Endothelial cell of umbilical vein (primary cell): ENCODE measurements around the gene ZNF428. TPM values are rescaled to one million over a fixed set of nuclear protein-coding genes. Genes with fewer than 3 reads are reported as not detected.

ENCODE experiments used
- BruUV-seq: library from RNA; stranded (reverse); fragments of 400-500 nt; replicated peaks from 2 replicates; lab custom pipeline; 2021; lab: Mats Ljungman, UMichigan
- CTCF ChIA-PET: fragments of 300-600, 350-600 bp; sonication (Branson Sonifier 250); formaldehyde crosslinking; loops from one replicate; lab custom pipeline; 2021; ENCODE audit warnings: antibody characterized with exemption, inconsistent platforms; lab: Charles Lee
- POLR2A ChIA-PET: fragments of 300-600, 350-600 bp; sonication (Branson Sonifier 250); formaldehyde crosslinking; loops from one replicate; lab custom pipeline; 2021; ENCODE audit warnings: antibody characterized with exemption, inconsistent platforms; lab: Charles Lee
- DNase-seq: peaks from one replicate; pipeline ENCODE4 v3.0.0-alpha.2; 2011; ENCODE audit warnings: low read depth, low spot score
- FAIRE-seq: peaks from 2 replicates; lab custom pipeline; 2011; peaks lifted over from hg19 to GRCh38; lab: Jason Lieb, UNC
- H2AFZ ChIP-seq: 2 replicates; pipeline ENCODE4 v1.6.0; 2012; ENCODE audit warnings: low read depth, low read length, control low read depth, inconsistent platforms
- H3K27ac ChIP-seq: 2 replicates; pipeline ENCODE4 v1.5.1; 2011; ENCODE audit warnings: low read depth, mild to moderate bottlenecking, control low read depth, low read length, moderate library complexity; ENCODE audit not compliant: insufficient read depth
- H3K27me3 ChIP-seq, 2 experiments: 2 replicates each; pipeline versions ENCODE4 v1.6.0 to v1.6.1; 2011; ENCODE audit warnings: low read length in 2 of 2, mixed read lengths in 1 of 2; ENCODE audit not compliant: control insufficient read depth in 2 of 2, insufficient read depth in 2 of 2
- H3K36me3 ChIP-seq, 2 experiments: 2 replicates in 1 of 2; 3 replicates in 1 of 2; pipeline ENCODE4 v1.5.1; 2011; ENCODE audit warnings: low read length in 2 of 2, mild to moderate bottlenecking in 1 of 2, moderate library complexity in 1 of 2; ENCODE audit not compliant: control insufficient read depth in 2 of 2, insufficient read depth in 2 of 2; ENCODE audit errors: extremely low read depth in 1 of 2
- H3K4me1 ChIP-seq: 3 replicates; pipeline ENCODE4 v1.5.1; 2011; ENCODE audit warnings: mild to moderate bottlenecking, low read length; ENCODE audit not compliant: control insufficient read depth, insufficient read depth; ENCODE audit errors: extremely low read depth
- H3K4me2 ChIP-seq: 2 replicates; pipeline ENCODE4 v1.6.1; 2011; ENCODE audit warnings: low read length, control low read depth, mixed read lengths; ENCODE audit not compliant: insufficient read depth
- H3K4me3 ChIP-seq, 3 experiments: fragments of 200-600 bp in 1 of 3; sonication (generic), shearing (Covaris generic) in 1 of 3; replicated peaks in 1 of 3; 2 replicates each; pipeline ENCODE4 v1.5.1; 2011 to 2016; ENCODE audit warnings: control low read depth in 3 of 3, low read length in 3 of 3, mild to moderate bottlenecking in 2 of 3, inconsistent platforms in 1 of 3, low read depth in 1 of 3, moderate library complexity in 1 of 3; ENCODE audit not compliant: insufficient read depth in 1 of 3
- H3K79me2 ChIP-seq: 2 replicates; pipeline ENCODE4 v1.6.0; 2012; ENCODE audit warnings: low read length, inconsistent platforms; ENCODE audit not compliant: control insufficient read depth, insufficient read depth
- H3K9ac ChIP-seq: replicated peaks from 2 replicates; pipeline ENCODE3; 2011; ENCODE audit warnings: low read length, control low read depth; ENCODE audit not compliant: insufficient read depth; ENCODE audit errors: extremely low read depth
- H3K9me1 ChIP-seq: replicated peaks from 3 replicates; pipeline ENCODE4 v1.6.0; 2011; ENCODE audit warnings: mild to moderate bottlenecking, low read length; ENCODE audit not compliant: control insufficient read depth, insufficient read depth; ENCODE audit errors: extremely low read depth
- H3K9me3 ChIP-seq: replicated peaks from 2 replicates; pipeline ENCODE4 v1.5.1; 2012; ENCODE audit warnings: low read length, inconsistent platforms; ENCODE audit not compliant: control insufficient read depth, insufficient read depth
- H4K20me1 ChIP-seq: replicated peaks from 2 replicates; pipeline ENCODE3; 2011; ENCODE audit warnings: mild to moderate bottlenecking, low read length; ENCODE audit not compliant: control insufficient read depth, insufficient read depth; ENCODE audit errors: extremely low read depth
- EZH2 ChIP-seq: IDR thresholded peaks from 2 replicates; pipeline ENCODE4 v1.6.1; 2012; ENCODE audit warnings: borderline replicate concordance, low read depth, mild to moderate bottlenecking, moderate library complexity, low read length, inconsistent platforms; ENCODE audit not compliant: severe bottlenecking
- FOS ChIP-seq: IDR thresholded peaks from 2 replicates; pipeline ENCODE4 v1.6.1; 2011; ENCODE audit warnings: mild to moderate bottlenecking, low read length, moderate library complexity, borderline replicate concordance; ENCODE audit not compliant: insufficient read depth
- GATA2 ChIP-seq: IDR thresholded peaks from 2 replicates; pipeline ENCODE4 v1.7.0; 2011; ENCODE audit warnings: low read depth, mild to moderate bottlenecking, moderate library complexity, mixed read lengths, low read length; ENCODE audit not compliant: insufficient read length, insufficient read depth
- JUN ChIP-seq: IDR thresholded peaks from 2 replicates; pipeline ENCODE4 v1.6.1; 2011; ENCODE audit warnings: borderline replicate concordance, low read depth; ENCODE audit not compliant: insufficient read length, insufficient read depth
- MAX ChIP-seq: IDR thresholded peaks from 2 replicates; pipeline ENCODE4 v1.6.1; 2011; ENCODE audit not compliant: insufficient read depth, insufficient read length
- MYC ChIP-seq: IDR thresholded peaks from one replicate; pipeline ENCODE4 v1.6.1; 2011; ENCODE audit warnings: mild to moderate bottlenecking, low read depth, low read length
- POLR2A ChIP-seq: IDR thresholded peaks from 2 replicates; pipeline ENCODE4 v1.6.1; 2012; ENCODE audit warnings: low read depth, mild to moderate bottlenecking, control low read depth, low read length
- POLR2AphosphoS5 ChIP-seq: IDR thresholded peaks from 2 replicates; pipeline ENCODE4 v1.6.1; 2012; ENCODE audit warnings: low read depth, mild to moderate bottlenecking, control low read depth, low read length, moderate library complexity; ENCODE audit not compliant: insufficient read depth
- dilution Hi-C: fragments of 300-500 bp; cut with MboI; formaldehyde crosslinking; loops from one replicate; pipeline ENCODE4 v1.15.0; 2019; ENCODE audit warnings: low sequenced_read_pairs; ENCODE audit not compliant: extremely low pct_ligation_motif_present
- intact Hi-C: fragments of 100-400 bp; cut with micrococcal nuclease; formaldehyde crosslinking; loops from one replicate; pipeline ENCODE4 v1.10.0; 2022
- polyA plus RNA-seq, 4 experiments: library from polyadenylated mRNA; depleted of rRNA in 3 of 4; stranded (reverse) in 3 of 4; unstranded in 1 of 4; fragments of >200 nt; gene quantifications; 2 replicates each; pipeline versions ENCODE4 v1.2.1 to v1.2.3, GENCODE V29; 2011 to 2012; ENCODE audit warnings: missing spikeins in 1 of 4
- total RNA-seq: library from RNA; stranded (reverse); gene quantifications from 2 replicates; pipeline ENCODE4 v1.2.3, GENCODE V29; 2021
- TF ChIP-seq, protein P1 (sequence below), 2 donors: IDR thresholded peaks; 1 replicate in 1 of 2; 2 replicates in 1 of 2; pipeline ENCODE4 v1.5.1; 2011; ENCODE audit warnings: low read length in 2 of 2, mild to moderate bottlenecking in 2 of 2, moderate library complexity in 2 of 2, control low read depth in 1 of 2, inconsistent platforms in 1 of 2, low read depth in 1 of 2; ENCODE audit not compliant: insufficient read depth in 1 of 2; ENCODE audit errors: extremely low read depth in 1 of 2

The ZNF428 gene
- total and polyA plus RNA-seq, 2 donors (not counting 3 experiments of a cell fraction or from before 2014, with no cell fraction given), result 29.2 to 56.2 TPM

GRCh38 chr19:43620061-43621001, 902 bp upstream of the ZNF428 start:
- no peaks in the 10 kb centered on the region for H3K27me3 ChIP-seq
- dilution Hi-C loops (no loop called here), intact Hi-C loops (no loop called here)
- peaks cover 12% of the 10 kb centered on the region for H3K4me1 ChIP-seq
- no peaks in the 10 kb centered on the region for H4K20me1 ChIP-seq
- H3K9me1 ChIP-seq, result no peaks in the 10 kb centered on the region
- CTCF ChIA-PET, result no interaction called here
- POLR2A ChIA-PET, result no interaction called here
- no peaks in the 10 kb centered on the region for H3K36me3 ChIP-seq
- peak overlapping the region in 2 of 3 experiments; percentile 47 to 75 for H3K4me3 ChIP-seq
- H3K4me2 ChIP-seq, result peak overlapping the region; percentile 87
- TSS peak; percentile 57 for BruUV-seq
- H3K79me2 ChIP-seq, result peaks cover 21% of the 10 kb centered on the region
- DNase-seq (no peak), FAIRE-seq (no peak)
- H3K9ac ChIP-seq, result peak overlapping the region; percentile 95
- H3K27ac ChIP-seq, result peak overlapping the region; percentile 88
- TF ChIP-seq JUN (no peak), GATA2 (no peak), POLR2A (no peak), FOS (no peak), MAX (no peak), EZH2 (no peak), MYC (no peak), POLR2AphosphoS5 (no peak)
- TF ChIP-seq, protein P1, sequence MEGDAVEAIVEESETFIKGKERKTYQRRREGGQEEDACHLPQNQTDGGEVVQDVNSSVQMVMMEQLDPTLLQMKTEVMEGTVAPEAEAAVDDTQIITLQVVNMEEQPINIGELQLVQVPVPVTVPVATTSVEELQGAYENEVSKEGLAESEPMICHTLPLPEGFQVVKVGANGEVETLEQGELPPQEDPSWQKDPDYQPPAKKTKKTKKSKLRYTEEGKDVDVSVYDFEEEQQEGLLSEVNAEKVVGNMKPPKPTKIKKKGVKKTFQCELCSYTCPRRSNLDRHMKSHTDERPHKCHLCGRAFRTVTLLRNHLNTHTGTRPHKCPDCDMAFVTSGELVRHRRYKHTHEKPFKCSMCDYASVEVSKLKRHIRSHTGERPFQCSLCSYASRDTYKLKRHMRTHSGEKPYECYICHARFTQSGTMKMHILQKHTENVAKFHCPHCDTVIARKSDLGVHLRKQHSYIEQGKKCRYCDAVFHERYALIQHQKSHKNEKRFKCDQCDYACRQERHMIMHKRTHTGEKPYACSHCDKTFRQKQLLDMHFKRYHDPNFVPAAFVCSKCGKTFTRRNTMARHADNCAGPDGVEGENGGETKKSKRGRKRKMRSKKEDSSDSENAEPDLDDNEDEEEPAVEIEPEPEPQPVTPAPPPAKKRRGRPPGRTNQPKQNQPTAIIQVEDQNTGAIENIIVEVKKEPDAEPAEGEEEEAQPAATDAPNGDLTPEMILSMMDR (IDR thresholded peaks at IDR 0.05; ENCODE audit: extremely low read depth in 1 of 2, insufficient read depth in 1 of 2, low read depth in 1 of 2, low read length in 2 of 2), result no peak
- H3K9me3 ChIP-seq, result no peaks in the 10 kb centered on the region
- H2AFZ ChIP-seq, result peak overlapping the region; percentile 89
